Transverse colon (tissue), 3 donors: ENCODE measurements around the gene UCKL1.

Experiments used
- CTCF ChIP-seq, 5 experiments: fragments of 200-600 bp in 3 of 5; fragments of 450-650 bp in 2 of 5; sonication (generic) in 3 of 5; IDR thresholded peaks; 1 replicate in 2 of 5; 2 replicates in 3 of 5; pipeline ENCODE4 v1.5.1; 2016 to 2017; ENCODE audit warnings: antibody characterized with exemption in 5 of 5, inconsistent platforms in 3 of 5, mild to moderate bottlenecking in 2 of 5, moderate library complexity in 1 of 5
- POLR2A ChIP-seq: fragments of 450-650 bp; IDR thresholded peaks from one replicate; pipeline ENCODE4 v1.6.1; 2016; ENCODE audit warnings: antibody characterized with exemption, mild to moderate bottlenecking, moderate library complexity

GRCh38 chr20:63942969-63943807 is 13.0 kb downstream of the UCKL1 start:
- no peak for TF ChIP-seq POLR2A
- TF ChIP-seq CTCF (IDR thresholded peaks at IDR 0.05), result no peak
